Endothelial cell of umbilical vein (primary cell): ENCODE measurements around the gene SERGEF. TPM values are rescaled to one million over a fixed set of nuclear protein-coding genes. Genes with fewer than 3 reads are reported as not detected.

Experiments
- BruUV-seq: library from RNA; stranded (reverse); fragments of 400-500 nt; replicated peaks from 2 replicates; lab custom pipeline; 2021; lab: Mats Ljungman, UMichigan
- CTCF ChIA-PET: fragments of 300-600, 350-600 bp; sonication (Branson Sonifier 250); formaldehyde crosslinking; loops from one replicate; lab custom pipeline; 2021; ENCODE audit warnings: antibody characterized with exemption, inconsistent platforms; lab: Charles Lee
- POLR2A ChIA-PET: fragments of 300-600, 350-600 bp; sonication (Branson Sonifier 250); formaldehyde crosslinking; loops from one replicate; lab custom pipeline; 2021; ENCODE audit warnings: antibody characterized with exemption, inconsistent platforms; lab: Charles Lee
- DNase-seq: peaks from one replicate; pipeline ENCODE4 v3.0.0-alpha.2; 2011; ENCODE audit warnings: low read depth, low spot score
- FAIRE-seq: peaks from 2 replicates; lab custom pipeline; 2011; peaks lifted over from hg19 to GRCh38; lab: Jason Lieb, UNC
- H2AFZ ChIP-seq: 2 replicates; pipeline ENCODE4 v1.6.0; 2012; ENCODE audit warnings: low read depth, low read length, control low read depth, inconsistent platforms
- H3K27ac ChIP-seq: 2 replicates; pipeline ENCODE4 v1.5.1; 2011; ENCODE audit warnings: low read depth, mild to moderate bottlenecking, control low read depth, low read length, moderate library complexity; ENCODE audit not compliant: insufficient read depth
- H3K27me3 ChIP-seq, 2 experiments: 2 replicates each; pipeline versions ENCODE4 v1.6.0 to v1.6.1; 2011; ENCODE audit warnings: low read length in 2 of 2, mixed read lengths in 1 of 2; ENCODE audit not compliant: control insufficient read depth in 2 of 2, insufficient read depth in 2 of 2
- H3K36me3 ChIP-seq, 2 experiments: 2 replicates in 1 of 2; 3 replicates in 1 of 2; pipeline ENCODE4 v1.5.1; 2011; ENCODE audit warnings: low read length in 2 of 2, mild to moderate bottlenecking in 1 of 2, moderate library complexity in 1 of 2; ENCODE audit not compliant: control insufficient read depth in 2 of 2, insufficient read depth in 2 of 2; ENCODE audit errors: extremely low read depth in 1 of 2
- H3K4me1 ChIP-seq: 3 replicates; pipeline ENCODE4 v1.5.1; 2011; ENCODE audit warnings: mild to moderate bottlenecking, low read length; ENCODE audit not compliant: control insufficient read depth, insufficient read depth; ENCODE audit errors: extremely low read depth
- H3K4me2 ChIP-seq: 2 replicates; pipeline ENCODE4 v1.6.1; 2011; ENCODE audit warnings: low read length, control low read depth, mixed read lengths; ENCODE audit not compliant: insufficient read depth
- H3K4me3 ChIP-seq, 3 experiments: fragments of 200-600 bp in 1 of 3; sonication (generic), shearing (Covaris generic) in 1 of 3; replicated peaks in 1 of 3; 2 replicates each; pipeline ENCODE4 v1.5.1; 2011 to 2016; ENCODE audit warnings: control low read depth in 3 of 3, low read length in 3 of 3, mild to moderate bottlenecking in 2 of 3, inconsistent platforms in 1 of 3, low read depth in 1 of 3, moderate library complexity in 1 of 3; ENCODE audit not compliant: insufficient read depth in 1 of 3
- H3K79me2 ChIP-seq: 2 replicates; pipeline ENCODE4 v1.6.0; 2012; ENCODE audit warnings: low read length, inconsistent platforms; ENCODE audit not compliant: control insufficient read depth, insufficient read depth
- H3K9ac ChIP-seq: replicated peaks from 2 replicates; pipeline ENCODE3; 2011; ENCODE audit warnings: low read length, control low read depth; ENCODE audit not compliant: insufficient read depth; ENCODE audit errors: extremely low read depth
- H3K9me1 ChIP-seq: replicated peaks from 3 replicates; pipeline ENCODE4 v1.6.0; 2011; ENCODE audit warnings: mild to moderate bottlenecking, low read length; ENCODE audit not compliant: control insufficient read depth, insufficient read depth; ENCODE audit errors: extremely low read depth
- H3K9me3 ChIP-seq: replicated peaks from 2 replicates; pipeline ENCODE4 v1.5.1; 2012; ENCODE audit warnings: low read length, inconsistent platforms; ENCODE audit not compliant: control insufficient read depth, insufficient read depth
- H4K20me1 ChIP-seq: replicated peaks from 2 replicates; pipeline ENCODE3; 2011; ENCODE audit warnings: mild to moderate bottlenecking, low read length; ENCODE audit not compliant: control insufficient read depth, insufficient read depth; ENCODE audit errors: extremely low read depth
- GATA2 ChIP-seq: IDR thresholded peaks from 2 replicates; pipeline ENCODE4 v1.7.0; 2011; ENCODE audit warnings: low read depth, mild to moderate bottlenecking, moderate library complexity, mixed read lengths, low read length; ENCODE audit not compliant: insufficient read length, insufficient read depth
- JUN ChIP-seq: IDR thresholded peaks from 2 replicates; pipeline ENCODE4 v1.6.1; 2011; ENCODE audit warnings: borderline replicate concordance, low read depth; ENCODE audit not compliant: insufficient read length, insufficient read depth
- MYC ChIP-seq: IDR thresholded peaks from one replicate; pipeline ENCODE4 v1.6.1; 2011; ENCODE audit warnings: mild to moderate bottlenecking, low read depth, low read length
- dilution Hi-C: fragments of 300-500 bp; cut with MboI; formaldehyde crosslinking; loops from one replicate; pipeline ENCODE4 v1.15.0; 2019; ENCODE audit warnings: low sequenced_read_pairs; ENCODE audit not compliant: extremely low pct_ligation_motif_present
- intact Hi-C: fragments of 100-400 bp; cut with micrococcal nuclease; formaldehyde crosslinking; loops from one replicate; pipeline ENCODE4 v1.10.0; 2022
- polyA plus RNA-seq, 4 experiments: library from polyadenylated mRNA; depleted of rRNA in 3 of 4; stranded (reverse) in 3 of 4; unstranded in 1 of 4; fragments of >200 nt; gene quantifications; 2 replicates each; pipeline versions ENCODE4 v1.2.1 to v1.2.3, GENCODE V29; 2011 to 2012; ENCODE audit warnings: missing spikeins in 1 of 4
- total RNA-seq: library from RNA; stranded (reverse); gene quantifications from 2 replicates; pipeline ENCODE4 v1.2.3, GENCODE V29; 2021
- TF ChIP-seq, protein P1 (sequence below), 2 donors: IDR thresholded peaks; 1 replicate in 1 of 2; 2 replicates in 1 of 2; pipeline ENCODE4 v1.5.1; 2011; ENCODE audit warnings: low read length in 2 of 2, mild to moderate bottlenecking in 2 of 2, moderate library complexity in 2 of 2, control low read depth in 1 of 2, inconsistent platforms in 1 of 2, low read depth in 1 of 2; ENCODE audit not compliant: insufficient read depth in 1 of 2; ENCODE audit errors: extremely low read depth in 1 of 2

SERGEF gene
- total and polyA plus RNA-seq, 2 donors (not counting 3 experiments of a cell fraction or from before 2014, with no cell fraction given): 8.7 to 16.7 TPM

DNA sequence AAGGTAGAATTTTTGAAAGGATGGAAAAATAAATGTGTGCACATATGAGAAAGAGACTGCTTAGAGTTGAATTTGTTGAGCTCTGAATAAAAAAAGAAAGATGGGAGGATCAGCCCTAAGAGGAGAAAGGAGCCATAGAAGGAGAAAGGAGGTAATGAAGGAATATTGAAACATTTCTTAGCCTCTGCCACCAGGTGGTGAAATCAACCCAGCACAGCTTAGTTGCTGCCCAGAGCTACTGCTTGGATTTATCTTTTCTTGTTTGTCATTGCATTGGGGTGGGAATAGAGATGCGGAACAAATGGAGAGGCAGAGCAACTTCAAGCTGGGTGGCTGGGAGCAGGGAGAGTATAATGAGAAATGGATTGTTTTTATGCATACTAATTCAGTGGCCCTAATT is 80.4 kb downstream of the SERGEF start:
- H3K9ac ChIP-seq: no peak overlapping the region
- H3K36me3 ChIP-seq: no peaks in the 10 kb centered on the region
- no TSS peak for BruUV-seq
- no peak overlapping the region for H3K4me2 ChIP-seq
- no peaks in the 10 kb centered on the region for H3K79me2 ChIP-seq
- no peaks in the 10 kb centered on the region for H3K9me1 ChIP-seq
- TF ChIP-seq GATA2: no peak
- TF ChIP-seq, protein P1, sequence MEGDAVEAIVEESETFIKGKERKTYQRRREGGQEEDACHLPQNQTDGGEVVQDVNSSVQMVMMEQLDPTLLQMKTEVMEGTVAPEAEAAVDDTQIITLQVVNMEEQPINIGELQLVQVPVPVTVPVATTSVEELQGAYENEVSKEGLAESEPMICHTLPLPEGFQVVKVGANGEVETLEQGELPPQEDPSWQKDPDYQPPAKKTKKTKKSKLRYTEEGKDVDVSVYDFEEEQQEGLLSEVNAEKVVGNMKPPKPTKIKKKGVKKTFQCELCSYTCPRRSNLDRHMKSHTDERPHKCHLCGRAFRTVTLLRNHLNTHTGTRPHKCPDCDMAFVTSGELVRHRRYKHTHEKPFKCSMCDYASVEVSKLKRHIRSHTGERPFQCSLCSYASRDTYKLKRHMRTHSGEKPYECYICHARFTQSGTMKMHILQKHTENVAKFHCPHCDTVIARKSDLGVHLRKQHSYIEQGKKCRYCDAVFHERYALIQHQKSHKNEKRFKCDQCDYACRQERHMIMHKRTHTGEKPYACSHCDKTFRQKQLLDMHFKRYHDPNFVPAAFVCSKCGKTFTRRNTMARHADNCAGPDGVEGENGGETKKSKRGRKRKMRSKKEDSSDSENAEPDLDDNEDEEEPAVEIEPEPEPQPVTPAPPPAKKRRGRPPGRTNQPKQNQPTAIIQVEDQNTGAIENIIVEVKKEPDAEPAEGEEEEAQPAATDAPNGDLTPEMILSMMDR (IDR thresholded peaks at IDR 0.05; ENCODE audit: extremely low read depth in 1 of 2, insufficient read depth in 1 of 2, low read depth in 1 of 2, low read length in 2 of 2): peak in 1 of 2 donors; percentile 3
- FAIRE-seq: no peak
- no peak overlapping the region for H2AFZ ChIP-seq
- H3K4me3 ChIP-seq: no peak overlapping the region
- no peaks in the 10 kb centered on the region for H3K9me3 ChIP-seq
- no peak overlapping the region for H3K27ac ChIP-seq
- dilution Hi-C loops (no loop called here), intact Hi-C loops (no loop called here)
- ChIA-PET CTCF (interaction anchor here (1.0 to 1.1 kb wide), 2 partner anchors 42 to 47 kb away, joined by 3 read pairs; no protein-coding TSS in a partner anchor), POLR2A (no interaction called here)
- DNase-seq: no peak
- H3K4me1 ChIP-seq: no peaks in the 10 kb centered on the region
- H3K27me3 ChIP-seq: no peaks in the 10 kb centered on the region
- no peaks in the 10 kb centered on the region for H4K20me1 ChIP-seq

DNA sequence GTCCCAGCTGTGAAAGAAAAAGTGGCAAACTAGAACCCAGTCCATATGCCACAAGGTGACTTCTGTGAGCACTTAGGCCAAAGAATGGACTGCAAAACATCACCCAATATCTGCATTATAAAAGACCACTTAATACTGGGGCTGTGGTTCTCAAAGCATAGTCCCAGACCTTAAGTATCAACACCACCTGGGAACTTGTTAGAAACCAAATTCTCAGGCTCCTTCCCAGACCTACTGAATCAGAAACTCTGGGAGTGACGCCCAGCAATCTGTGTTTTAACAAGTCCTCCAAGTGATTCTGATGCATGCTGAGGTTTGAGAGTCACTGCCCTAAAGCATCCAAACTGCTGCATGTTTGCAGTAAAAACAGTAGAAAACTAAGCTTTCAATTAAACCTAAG is 81.3 kb downstream of the SERGEF start:
- DNase-seq (no peak), FAIRE-seq (no peak)
- Histone ChIP-seq H3K9me1 (no peaks in the 10 kb centered on the region), H2AFZ (no peak overlapping the region), H3K9me3 (no peaks in the 10 kb centered on the region), H3K9ac (no peak overlapping the region), H3K27ac (no peak overlapping the region), H3K79me2 (no peaks in the 10 kb centered on the region), H3K4me1 (no peaks in the 10 kb centered on the region), H3K27me3 (no peaks in the 10 kb centered on the region), H3K36me3 (no peaks in the 10 kb centered on the region), H4K20me1 (no peaks in the 10 kb centered on the region), H3K4me3 (no peak overlapping the region), H3K4me2 (no peak overlapping the region)
- intact Hi-C loops: no loop called here
- ChIA-PET CTCF (no interaction called here), POLR2A (no interaction called here)
- no TSS peak for BruUV-seq
- no peak for TF ChIP-seq JUN
- TF ChIP-seq GATA2: no peak
- TF ChIP-seq MYC: no peak
- dilution Hi-C loops: no loop called here
